HepG2 (cell line): ENCODE data around the gene MAJIN. TPM values are rescaled to one million over a fixed set of nuclear protein-coding genes. Genes with fewer than 3 reads are reported as not detected.

ENCODE experiments used
- CENPT ChIP-seq: sonication (generic); formaldehyde crosslinking; IDR thresholded peaks from 2 replicates; pipeline ENCODE4 v1.8.0; 2022; ENCODE audit warnings: low read depth, mild to moderate bottlenecking, moderate library complexity, missing genetic modification reagents
- FLYWCH1 ChIP-seq: sonication (generic); formaldehyde crosslinking; IDR thresholded peaks from 2 replicates; pipeline ENCODE4 v1.8.1; 2023; ENCODE audit warnings: mild to moderate bottlenecking, missing genetic modification reagents
- GABPB1 ChIP-seq: IDR thresholded peaks from 2 replicates; pipeline ENCODE4 v1.6.1; 2016; ENCODE audit warnings: mild to moderate bottlenecking, missing genetic modification reagents, moderate library complexity, missing compliant biosample characterization
- HMG20B ChIP-seq: conservative IDR thresholded peaks from 2 replicates; pipeline ENCODE4 v1.6.1; 2016; ENCODE audit warnings: missing genetic modification reagents, missing compliant biosample characterization
- HOXA5 ChIP-seq: sonication (generic); formaldehyde crosslinking; IDR thresholded peaks from 2 replicates; pipeline ENCODE4 v1.4.0; 2020; ENCODE audit warnings: missing genetic modification reagents
- KLF11 ChIP-seq: IDR thresholded peaks from 2 replicates; pipeline ENCODE4 v1.6.1; 2016; ENCODE audit warnings: missing compliant biosample characterization
- KLF16 ChIP-seq, 2 experiments: sonication (generic) in 1 of 2; formaldehyde crosslinking in 1 of 2; IDR thresholded peaks; 2 replicates each; pipeline versions ENCODE4 v1.6.1 to v1.8.0; 2016 to 2023; ENCODE audit warnings: missing genetic modification reagents in 2 of 2, missing compliant biosample characterization in 1 of 2
- MED1 ChIP-seq: sonication (generic); formaldehyde crosslinking; IDR thresholded peaks from 2 replicates; pipeline ENCODE4 v1.4.0; 2020; ENCODE audit warnings: missing genetic modification reagents
- MTA3 ChIP-seq: sonication (generic); formaldehyde crosslinking; IDR thresholded peaks from 2 replicates; pipeline ENCODE4 v1.4.0; 2020; ENCODE audit warnings: missing genetic modification reagents
- NFE2 ChIP-seq: sonication (generic); formaldehyde crosslinking; IDR thresholded peaks from 2 replicates; pipeline ENCODE4 v1.4.0; 2020; ENCODE audit warnings: missing genetic modification reagents
- NFIB ChIP-seq: sonication (generic); formaldehyde crosslinking; IDR thresholded peaks from 2 replicates; pipeline ENCODE4 v1.9.0; 2021; ENCODE audit warnings: missing genetic modification reagents, mild to moderate bottlenecking, borderline replicate concordance
- PLRG1 ChIP-seq: fragments of 450-650 bp; conservative IDR thresholded peaks from 2 replicates; pipeline ENCODE4 v1.6.1; 2016
- POGZ ChIP-seq: sonication (generic); formaldehyde crosslinking; IDR thresholded peaks from 2 replicates; pipeline ENCODE4 v1.4.0; 2020; ENCODE audit warnings: mild to moderate bottlenecking, missing genetic modification reagents
- SALL2 ChIP-seq: sonication (generic); formaldehyde crosslinking; IDR thresholded peaks from 2 replicates; pipeline ENCODE4 v1.8.1; 2023; ENCODE audit warnings: mild to moderate bottlenecking, missing genetic modification reagents, inconsistent platforms
- SRY ChIP-seq: sonication (generic); formaldehyde crosslinking; IDR thresholded peaks from 2 replicates; pipeline ENCODE4 v1.8.0; 2022; ENCODE audit warnings: mild to moderate bottlenecking, missing genetic modification reagents
- YY1 ChIP-seq: IDR thresholded peaks from 2 replicates; pipeline ENCODE4 v1.6.1; 2011; ENCODE audit warnings: low read length, low read depth, moderate library complexity, mild to moderate bottlenecking; ENCODE audit not compliant: insufficient read depth, insufficient replicate concordance
- ZBTB7A ChIP-seq: sonication (generic); formaldehyde crosslinking; IDR thresholded peaks from 2 replicates; pipeline ENCODE4 v1.8.0; 2022; ENCODE audit warnings: mild to moderate bottlenecking, missing genetic modification reagents
- ZFP37 ChIP-seq: sonication (generic); formaldehyde crosslinking; IDR thresholded peaks from 2 replicates; pipeline ENCODE4 v1.4.0; 2020; ENCODE audit warnings: missing genetic modification reagents, borderline replicate concordance
- ZNF101 ChIP-seq: sonication (generic); formaldehyde crosslinking; IDR thresholded peaks from 2 replicates; pipeline ENCODE4 v1.4.0; 2020; ENCODE audit warnings: mild to moderate bottlenecking, low read depth, missing genetic modification reagents, borderline replicate concordance
- ZNF253 ChIP-seq: sonication (generic); formaldehyde crosslinking; IDR thresholded peaks from 2 replicates; pipeline ENCODE4 v1.8.0; 2022; ENCODE audit warnings: mild to moderate bottlenecking, missing genetic modification reagents, borderline replicate concordance
- ZNF460 ChIP-seq: sonication (generic); formaldehyde crosslinking; IDR thresholded peaks from 2 replicates; pipeline ENCODE4 v1.5.1; 2020; ENCODE audit warnings: missing genetic modification reagents, mild to moderate bottlenecking, borderline replicate concordance
- ZNF747 ChIP-seq: sonication (generic); formaldehyde crosslinking; IDR thresholded peaks from 2 replicates; pipeline ENCODE4 v1.8.1; 2023; ENCODE audit warnings: missing genetic modification reagents, mild to moderate bottlenecking, borderline replicate concordance
- ZNF782 ChIP-seq: sonication (generic); formaldehyde crosslinking; IDR thresholded peaks from 2 replicates; pipeline ENCODE4 v1.4.0; 2020; ENCODE audit warnings: missing genetic modification reagents, mild to moderate bottlenecking, borderline replicate concordance
- polyA plus RNA-seq, 8 experiments: library from polyadenylated mRNA; depleted of rRNA in 3 of 8; stranded (reverse) in 7 of 8; unstranded in 1 of 8; fragments of >200 nt; fragmentation: Illumina TruSeq in 4 of 8; extraction: Trizol in 4 of 8; gene quantifications; 2 replicates each; pipeline versions ENCODE4 v1.2.1 to v1.2.3, GENCODE V29; 2011 to 2016; ENCODE audit warnings: low read depth in 4 of 8, missing spikeins in 1 of 8, mixed read lengths in 1 of 8; ENCODE audit not compliant: insufficient read depth in 1 of 8
- total RNA-seq, 5 experiments: library from RNA; depleted of rRNA; stranded (reverse); fragments of >200 nt; fragmentation: Illumina TruSeq; extraction: Trizol; gene quantifications; 2 replicates each; pipeline ENCODE4 v1.2.3, GENCODE V29; 2016; ENCODE audit warnings: low read depth in 1 of 5
- TF ChIP-seq, protein P1 (sequence below): IDR thresholded peaks from 2 replicates; pipeline ENCODE4 v1.6.1; 2016; ENCODE audit warnings: missing biosample characterization, missing genetic modification reagents, low read depth
- TF ChIP-seq, protein P2 (sequence below): sonication (generic); formaldehyde crosslinking; IDR thresholded peaks from 2 replicates; pipeline ENCODE4 v1.4.0; 2020; ENCODE audit warnings: mild to moderate bottlenecking, missing genetic modification reagents
- TF ChIP-seq, protein P3 (sequence below): sonication (generic); formaldehyde crosslinking; IDR thresholded peaks from 2 replicates; pipeline ENCODE4 v1.8.0; 2022; ENCODE audit warnings: missing genetic modification reagents, low read depth, mild to moderate bottlenecking, borderline replicate concordance
- TF ChIP-seq, protein P4 (sequence below): sonication (generic); formaldehyde crosslinking; IDR thresholded peaks from 2 replicates; pipeline ENCODE4 v1.5.0; 2020; ENCODE audit warnings: mild to moderate bottlenecking, low read depth, missing genetic modification reagents, borderline replicate concordance
- TF ChIP-seq, protein P5 (sequence below): sonication (generic); formaldehyde crosslinking; IDR thresholded peaks from 2 replicates; pipeline ENCODE4 v1.8.1; 2023; ENCODE audit warnings: missing genetic modification reagents, inconsistent platforms, borderline replicate concordance

The MAJIN gene
- total and polyA plus RNA-seq, 2 of the 13 experiments (the other 11 are each of a cell fraction or from before 2014, with no cell fraction given): not detected

DNA sequence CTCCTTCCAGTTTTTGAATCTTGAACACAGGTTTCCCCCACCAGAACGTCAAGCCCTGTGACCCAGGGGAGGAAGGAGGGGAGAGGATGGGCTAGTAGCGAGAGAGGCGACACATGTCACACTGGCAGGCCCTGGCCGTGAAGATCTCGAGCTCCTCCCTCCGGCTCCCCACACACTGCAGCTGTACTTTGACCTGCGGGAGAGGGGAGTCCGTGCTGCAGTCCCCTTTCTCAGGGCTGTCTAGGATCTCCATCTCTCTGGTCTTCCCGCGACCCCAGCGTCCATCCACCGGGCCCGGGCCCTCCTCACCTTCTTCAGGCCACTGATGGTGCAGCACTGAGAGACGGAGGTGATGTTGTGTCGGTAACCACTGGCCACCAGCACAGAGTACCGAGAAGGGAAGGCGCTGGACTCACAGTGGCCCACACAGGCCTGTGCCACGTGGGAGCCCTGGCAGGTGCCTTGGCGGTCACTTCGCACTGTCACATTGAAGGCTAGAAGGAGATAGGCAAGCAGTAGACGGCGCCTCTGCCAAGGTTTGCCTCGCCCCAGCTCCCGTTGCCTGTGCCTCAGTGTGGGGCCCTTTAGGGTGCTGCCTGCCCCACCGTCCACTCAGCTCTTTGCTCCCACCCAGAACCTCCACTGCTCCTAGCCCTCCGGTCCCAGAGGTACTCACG is 37.1 kb downstream of the MAJIN start (continued):
- TF ChIP-seq ZNF782 (CRISPR knock-in tag) (no peak), SRY (CRISPR knock-in tag) (no peak), NFE2 (CRISPR knock-in tag) (no peak), KLF11 (CRISPR knock-in tag) (no peak), ZNF460 (CRISPR knock-in tag) (no peak), GABPB1 (CRISPR knock-in tag) (peak; percentile 54; the same call in 1 of the 2 replicates), FLYWCH1 (CRISPR knock-in tag) (no peak), ZNF101 (no peak), KLF16 (CRISPR knock-in tag; IDR thresholded peaks at IDR 0.05) (no peak), CENPT (CRISPR knock-in tag) (no peak), POGZ (no peak), ZFP37 (no peak), ZNF253 (no peak), PLRG1 (no peak), HMG20B (CRISPR knock-in tag) (no peak), SALL2 (CRISPR knock-in tag) (no peak), MTA3 (CRISPR knock-in tag) (no peak), ZBTB7A (peak; percentile 70), NFIB (CRISPR knock-in tag) (no peak), YY1 (no peak), MED1 (CRISPR knock-in tag) (peak; percentile 51; the same call in 1 of the 2 replicates), ZNF747 (CRISPR knock-in tag) (no peak), HOXA5 (CRISPR knock-in tag) (no peak)
- TF ChIP-seq, protein P1, sequence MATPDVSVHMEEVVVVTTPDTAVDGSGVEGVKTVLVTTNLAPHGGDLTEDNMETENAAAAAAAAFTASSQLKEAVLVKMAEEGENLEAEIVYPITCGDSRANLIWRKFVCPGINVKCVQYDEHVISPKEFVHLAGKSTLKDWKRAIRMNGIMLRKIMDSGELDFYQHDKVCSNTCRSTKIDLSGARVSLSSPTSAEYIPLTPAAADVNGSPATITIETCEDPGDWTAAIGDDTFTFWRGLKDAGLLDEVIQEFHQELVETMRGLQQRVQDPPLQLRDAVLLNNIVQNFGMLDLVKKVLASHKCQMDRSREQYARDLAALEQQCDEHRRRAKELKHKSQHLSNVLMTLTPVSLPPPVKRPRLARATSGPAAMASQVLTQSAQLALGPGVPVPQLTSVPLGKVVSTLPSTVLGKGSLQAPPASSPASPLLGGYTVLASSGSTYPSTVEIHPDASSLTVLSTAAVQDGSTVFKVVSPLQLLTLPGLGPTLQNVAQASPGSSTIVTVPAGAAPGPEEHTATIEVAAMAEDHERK (CRISPR knock-in tag): no peak
- TF ChIP-seq, protein P2, sequence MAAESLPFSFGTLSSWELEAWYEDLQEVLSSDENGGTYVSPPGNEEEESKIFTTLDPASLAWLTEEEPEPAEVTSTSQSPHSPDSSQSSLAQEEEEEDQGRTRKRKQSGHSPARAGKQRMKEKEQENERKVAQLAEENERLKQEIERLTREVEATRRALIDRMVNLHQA (CRISPR knock-in tag): no peak
- TF ChIP-seq, protein P3, sequence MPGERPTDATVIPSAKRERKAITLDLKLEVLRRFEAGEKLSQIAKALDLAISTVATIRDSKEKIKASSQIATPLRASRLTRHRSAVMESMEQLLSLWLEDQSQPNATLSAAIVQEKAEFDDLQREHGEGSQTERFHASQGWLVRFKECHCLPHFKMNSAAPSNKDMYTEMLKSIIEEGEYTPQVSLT (CRISPR knock-in tag): no peak
- TF ChIP-seq, protein P4, sequence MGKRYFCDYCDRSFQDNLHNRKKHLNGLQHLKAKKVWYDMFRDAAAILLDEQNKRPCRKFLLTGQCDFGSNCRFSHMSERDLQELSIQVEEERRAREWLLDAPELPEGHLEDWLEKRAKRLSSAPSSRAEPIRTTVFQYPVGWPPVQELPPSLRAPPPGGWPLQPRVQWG (CRISPR knock-in tag): no peak
- TF ChIP-seq, protein P5, sequence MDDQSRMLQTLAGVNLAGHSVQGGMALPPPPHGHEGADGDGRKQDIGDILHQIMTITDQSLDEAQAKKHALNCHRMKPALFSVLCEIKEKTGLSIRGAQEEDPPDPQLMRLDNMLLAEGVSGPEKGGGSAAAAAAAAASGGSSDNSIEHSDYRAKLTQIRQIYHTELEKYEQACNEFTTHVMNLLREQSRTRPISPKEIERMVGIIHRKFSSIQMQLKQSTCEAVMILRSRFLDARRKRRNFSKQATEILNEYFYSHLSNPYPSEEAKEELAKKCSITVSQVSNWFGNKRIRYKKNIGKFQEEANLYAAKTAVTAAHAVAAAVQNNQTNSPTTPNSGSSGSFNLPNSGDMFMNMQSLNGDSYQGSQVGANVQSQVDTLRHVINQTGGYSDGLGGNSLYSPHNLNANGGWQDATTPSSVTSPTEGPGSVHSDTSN (CRISPR knock-in tag): no peak
